Peyer's patch (tissue), 4 donors: ENCODE data around the gene NPNT.

Source experiments
- POLR2A ChIP-seq, 2 donors: fragments of 450-650 bp; IDR thresholded peaks; one replicate each; pipeline ENCODE4 v1.5.1; 2017; ENCODE audit warnings: antibody characterized with exemption in 2 of 2, mild to moderate bottlenecking in 2 of 2, moderate library complexity in 2 of 2
- TF ChIP-seq, protein P1 (sequence below), 6 experiments: fragments of 450-650 bp in 4 of 6; fragments of 200-600 bp in 2 of 6; sonication (generic) in 1 of 6; IDR thresholded peaks; one replicate each; pipeline ENCODE4 v1.5.1; 2017 to 2019; ENCODE audit warnings: antibody characterized with exemption in 6 of 6, mild to moderate bottlenecking in 3 of 6, moderate library complexity in 1 of 6

DNA sequence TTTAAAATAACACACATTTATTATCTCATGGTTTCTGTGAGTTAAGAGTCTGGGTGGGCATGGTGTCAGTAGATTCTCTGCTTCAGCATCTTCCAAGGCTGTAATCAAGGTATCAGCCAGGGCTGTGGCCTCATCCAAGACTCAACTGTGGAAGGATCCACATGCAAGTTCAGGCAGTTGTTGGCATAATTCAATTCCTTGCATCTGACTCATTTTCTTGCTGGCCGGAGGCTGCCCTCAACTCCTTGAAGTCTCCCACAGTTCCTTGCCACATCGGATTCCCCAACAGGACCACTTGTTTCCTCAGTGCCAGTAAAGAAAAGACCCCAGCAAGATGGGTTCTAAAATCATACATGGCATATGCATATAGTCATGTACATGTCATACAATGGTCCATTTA lies 93.4 kb downstream of the NPNT start:
- TF ChIP-seq POLR2A (IDR thresholded peaks at IDR 0.05) = no peak
- TF ChIP-seq, protein P1, sequence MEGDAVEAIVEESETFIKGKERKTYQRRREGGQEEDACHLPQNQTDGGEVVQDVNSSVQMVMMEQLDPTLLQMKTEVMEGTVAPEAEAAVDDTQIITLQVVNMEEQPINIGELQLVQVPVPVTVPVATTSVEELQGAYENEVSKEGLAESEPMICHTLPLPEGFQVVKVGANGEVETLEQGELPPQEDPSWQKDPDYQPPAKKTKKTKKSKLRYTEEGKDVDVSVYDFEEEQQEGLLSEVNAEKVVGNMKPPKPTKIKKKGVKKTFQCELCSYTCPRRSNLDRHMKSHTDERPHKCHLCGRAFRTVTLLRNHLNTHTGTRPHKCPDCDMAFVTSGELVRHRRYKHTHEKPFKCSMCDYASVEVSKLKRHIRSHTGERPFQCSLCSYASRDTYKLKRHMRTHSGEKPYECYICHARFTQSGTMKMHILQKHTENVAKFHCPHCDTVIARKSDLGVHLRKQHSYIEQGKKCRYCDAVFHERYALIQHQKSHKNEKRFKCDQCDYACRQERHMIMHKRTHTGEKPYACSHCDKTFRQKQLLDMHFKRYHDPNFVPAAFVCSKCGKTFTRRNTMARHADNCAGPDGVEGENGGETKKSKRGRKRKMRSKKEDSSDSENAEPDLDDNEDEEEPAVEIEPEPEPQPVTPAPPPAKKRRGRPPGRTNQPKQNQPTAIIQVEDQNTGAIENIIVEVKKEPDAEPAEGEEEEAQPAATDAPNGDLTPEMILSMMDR (IDR thresholded peaks at IDR 0.05) = no peak
